Stimulated activated CD8-positive, alpha-beta memory T cell treated with anti-CD3 and anti-CD28 coated beads, Interleukin-12 subunit alpha, Interleukin-12 subunit beta, amount 100 ng/mL, for 24 hours (primary cell): ENCODE results near the gene MINDY4.

Experiments used
- DNase-seq: peaks from one replicate; pipeline ENCODE4 v3.0.0-alpha.2; 2020; ENCODE audit errors: extremely low read depth

Gene MINDY4

DNA sequence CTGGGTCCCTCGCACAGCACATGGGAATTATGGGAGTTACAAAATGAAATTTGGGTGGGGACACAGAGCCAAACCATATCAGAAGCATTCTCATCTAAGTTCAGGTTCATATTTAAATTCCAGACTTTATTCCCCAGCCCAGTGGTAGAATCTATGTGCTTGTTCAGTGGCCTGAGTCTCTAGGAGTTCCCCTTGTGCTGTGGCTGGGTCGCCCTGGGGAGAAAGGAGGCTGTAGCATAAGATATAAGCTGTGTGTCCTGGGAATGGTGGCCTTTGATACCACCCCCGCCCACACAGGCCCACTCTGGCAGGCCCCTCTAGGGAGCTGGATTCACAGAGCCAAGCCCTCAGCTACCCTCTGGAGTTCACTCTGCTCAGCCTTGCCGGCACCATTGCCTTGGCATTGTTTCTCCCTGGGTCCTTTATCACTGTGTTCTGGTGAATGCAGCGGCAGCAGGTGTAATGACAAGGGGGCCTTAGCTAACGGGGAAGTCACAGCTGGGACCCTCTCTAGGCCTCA, 64.2 kb downstream of the MINDY4 start:
- no peak for DNase-seq

DNA sequence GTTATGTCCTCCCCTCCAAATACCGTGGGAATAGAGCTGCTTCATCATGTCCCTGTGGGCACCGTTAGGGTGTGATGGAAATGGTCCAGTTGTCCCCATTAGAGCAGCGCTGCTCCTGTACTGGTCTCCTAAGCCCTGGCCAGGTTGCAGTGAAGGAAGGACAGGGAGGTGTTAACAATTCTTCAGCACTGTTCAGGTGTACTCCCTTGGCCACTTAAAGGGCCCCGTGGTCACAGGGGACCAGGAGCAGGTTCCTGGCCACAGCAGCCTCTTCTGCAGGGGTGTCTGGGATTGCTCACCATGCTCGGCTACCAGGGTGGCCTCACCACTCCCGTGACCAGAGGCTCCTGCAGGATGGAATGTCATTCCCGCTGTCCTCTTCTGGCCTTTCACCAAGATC, 65.8 kb downstream of the MINDY4 start:
- DNase-seq: no peak

GRCh38 chr7:30837581-30837980, 66.4 kb downstream of the MINDY4 start:
- no peak for DNase-seq

DNA sequence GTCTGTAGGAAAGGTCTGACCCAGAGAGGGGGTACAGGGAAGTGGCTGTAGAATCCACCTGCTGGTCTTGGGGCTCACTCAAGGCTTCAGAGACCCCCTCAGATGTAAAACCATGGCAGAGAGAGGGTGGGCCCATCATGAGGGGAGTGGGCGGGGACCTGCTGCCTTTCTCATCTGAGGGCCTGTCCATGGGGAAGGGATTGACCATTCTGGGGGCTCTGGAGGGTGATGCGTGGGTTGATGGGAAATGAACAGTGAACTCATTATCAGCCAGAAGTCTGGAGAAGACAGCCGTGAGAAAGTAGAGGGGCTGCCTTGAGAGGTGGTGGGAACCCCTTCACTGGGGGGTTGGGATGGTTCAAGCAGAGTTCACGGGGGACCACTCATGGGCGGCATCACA, 66.8 kb downstream of the MINDY4 start:
- DNase-seq: no peak

- no peak for DNase-seq
Measured at GRCh38 chr7:30840141-30841024, 69.2 kb downstream of the MINDY4 start.

DNA sequence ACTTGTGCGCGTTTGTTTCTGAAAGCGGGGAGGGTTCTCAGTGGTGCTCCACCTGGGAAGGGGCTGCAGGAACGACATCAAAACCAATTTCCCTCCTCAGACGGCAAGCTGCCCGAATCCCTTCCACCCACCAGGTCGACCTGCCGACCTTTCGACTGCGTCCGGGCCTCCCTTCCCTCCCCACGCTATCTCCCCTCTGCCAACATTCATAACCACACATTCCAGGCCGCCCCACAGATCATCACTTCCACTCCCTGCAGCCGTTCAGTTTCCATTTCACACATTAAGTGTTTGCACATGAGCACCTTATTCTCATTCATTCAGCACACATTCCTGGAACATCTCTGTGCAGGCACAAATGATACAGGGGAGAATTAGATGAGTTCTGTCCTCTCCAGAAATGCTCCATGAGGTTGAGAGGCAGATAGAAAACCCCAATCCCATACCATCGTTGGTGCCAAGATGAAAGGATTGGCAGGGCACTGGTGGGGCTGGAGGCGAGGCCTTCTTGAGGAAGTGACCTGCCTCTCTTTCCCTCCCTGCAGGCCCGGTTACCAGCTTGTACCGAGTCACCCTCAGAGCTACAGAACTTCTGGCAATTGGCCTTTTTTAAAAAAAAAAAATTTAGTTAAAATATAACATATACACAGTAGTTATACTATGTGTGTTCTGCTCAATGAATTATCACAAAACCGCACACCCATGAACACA, 70.0 kb downstream of the MINDY4 start:
- DNase-seq: no peak

DNA sequence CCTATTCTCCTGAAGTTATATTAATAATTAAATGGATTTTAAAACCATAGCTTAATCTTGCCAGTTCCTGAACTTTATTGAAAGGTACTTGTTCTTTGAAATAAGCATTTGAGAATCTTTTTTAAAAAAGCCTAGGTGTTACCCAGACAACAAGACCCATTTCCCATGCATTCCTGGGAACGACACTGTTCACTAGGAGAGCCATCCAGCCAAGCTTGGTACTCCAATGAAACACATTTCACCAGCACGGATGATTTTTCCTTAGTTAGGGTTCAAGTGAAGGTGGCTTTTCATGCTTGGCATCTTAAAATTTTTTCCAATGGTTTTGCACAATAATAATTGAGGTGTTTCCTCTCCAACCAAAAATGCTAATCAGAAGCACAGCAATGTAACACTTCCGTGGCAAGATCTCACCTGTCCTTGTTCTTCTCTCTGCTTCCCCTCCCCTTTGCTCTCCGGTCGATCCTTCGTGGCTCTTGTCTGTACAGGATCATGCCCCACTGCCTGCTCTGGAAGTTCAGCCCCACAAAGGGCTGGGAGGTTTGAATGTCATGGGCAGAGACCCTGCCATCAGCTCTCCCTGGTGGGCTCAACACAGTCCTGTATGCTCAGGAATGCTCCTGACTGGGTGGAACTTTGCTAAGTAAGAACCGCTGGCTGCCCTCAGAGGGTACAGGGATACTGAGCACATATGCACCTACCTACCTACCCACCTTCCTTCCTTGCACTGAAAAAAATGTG, 70.8 kb downstream of the MINDY4 start:
- no peak for DNase-seq

GRCh38 chr7:30842542-30843451, 71.6 kb downstream of the MINDY4 start:
- DNase-seq: no peak

- DNase-seq: no peak
Measured at GRCh38 chr7:30843741-30844482, 72.7 kb downstream of the MINDY4 start.

- DNase-seq: no peak
Measured at GRCh38 chr7:30844483-30844874, 73.3 kb downstream of the MINDY4 start.

DNA sequence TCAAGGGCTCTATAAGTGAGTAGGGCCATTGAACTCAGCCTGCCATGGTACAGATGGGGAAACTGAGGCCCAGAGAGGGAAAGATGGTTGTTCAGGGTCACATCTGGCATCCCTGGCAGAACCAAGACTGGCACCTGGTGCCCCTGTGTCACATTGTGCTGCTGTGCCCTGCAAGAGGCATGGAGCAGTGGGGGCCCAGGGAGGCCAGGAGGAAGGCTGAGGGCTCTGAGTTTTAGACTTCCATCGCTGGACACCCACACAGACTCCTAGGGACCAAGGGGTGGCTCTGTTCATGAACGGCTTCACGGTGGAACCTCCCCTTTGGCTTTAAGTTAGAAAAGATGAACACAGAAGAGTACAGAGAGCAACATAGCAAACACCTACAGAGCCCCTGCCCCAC, 73.7 kb downstream of the MINDY4 start:
- no peak for DNase-seq

DNA sequence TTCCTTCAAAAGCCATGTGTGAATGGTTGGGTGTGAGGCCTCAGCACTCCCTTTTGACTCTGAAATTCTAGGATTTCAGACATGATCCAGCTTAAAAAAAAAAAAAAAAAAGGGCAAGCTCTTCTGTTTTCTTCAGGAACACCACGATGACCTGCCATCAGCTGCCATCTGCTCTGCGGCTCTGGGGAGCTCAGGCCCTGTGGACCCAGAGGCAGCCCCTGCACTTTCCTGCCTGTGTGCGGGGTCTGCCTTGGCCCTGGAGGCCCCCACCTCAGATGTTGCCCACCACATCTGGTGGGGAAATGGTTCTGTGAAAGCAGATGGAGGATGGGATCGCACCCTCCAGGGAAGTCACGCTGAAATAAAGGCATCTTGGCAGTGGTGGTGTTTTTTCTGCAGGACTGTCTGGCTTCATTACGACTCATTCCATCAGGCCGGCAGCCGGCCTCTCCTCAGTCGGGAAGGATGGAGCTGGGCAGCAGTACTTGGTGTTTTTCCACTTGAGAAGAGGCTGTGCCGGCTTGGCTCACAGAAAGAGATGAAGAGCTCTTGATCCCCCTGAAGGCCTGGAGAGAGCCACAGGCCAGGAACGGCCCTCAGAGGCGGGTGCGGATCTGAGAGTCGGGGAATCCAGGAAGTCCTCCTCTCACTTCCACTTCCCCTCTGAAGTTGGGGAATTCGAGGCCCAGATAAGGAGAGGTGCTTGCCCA, 74.4 kb downstream of the MINDY4 start:
- no peak for DNase-seq

GRCh38 chr7:30846378-30846777, 75.2 kb downstream of the MINDY4 start:
- no peak for DNase-seq

DNA sequence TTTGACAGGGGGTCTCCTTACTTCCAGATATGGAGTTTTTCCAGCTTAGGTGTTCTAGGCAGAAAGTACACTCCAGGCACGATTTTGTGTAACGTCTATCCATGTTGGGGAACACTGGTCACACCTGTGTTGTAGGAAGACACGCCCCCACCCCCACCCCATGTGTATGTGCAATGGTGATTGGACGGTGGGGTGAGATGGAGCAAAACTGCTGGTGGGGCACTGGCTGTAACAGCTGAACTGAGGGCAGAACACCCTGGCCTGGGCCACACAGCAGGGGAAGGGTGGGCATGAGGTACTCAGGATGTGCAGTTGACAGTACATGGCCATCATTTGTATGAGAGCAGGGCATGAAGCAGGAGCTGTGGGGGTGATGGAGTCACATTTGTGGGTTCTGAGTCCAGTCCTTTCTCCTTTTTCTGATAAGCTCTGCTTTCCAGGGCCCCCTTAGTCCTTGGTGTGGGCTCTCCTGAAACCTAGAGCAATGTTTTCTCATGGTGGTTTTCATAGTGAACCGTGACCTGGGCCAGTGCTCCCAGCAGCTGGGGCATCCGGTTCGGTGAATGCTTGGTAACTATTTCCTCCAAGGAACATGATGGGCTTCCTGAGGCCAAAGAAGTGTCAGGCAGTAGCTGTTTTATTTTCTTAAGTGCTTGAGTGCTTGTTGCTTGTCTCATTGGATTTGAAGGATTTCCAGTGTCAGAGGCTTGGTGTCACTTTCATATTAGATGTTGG, 77.1 kb downstream of the MINDY4 start:
- DNase-seq: no peak

- no peak for DNase-seq
Measured at GRCh38 chr7:30849565-30849964, 78.3 kb downstream of the MINDY4 start.

GRCh38 chr7:30850426-30850825, 79.2 kb downstream of the MINDY4 start:
- DNase-seq: no peak

- DNase-seq: no peak
Measured at GRCh38 chr7:30851651-30852307, 80.6 kb downstream of the MINDY4 start.

- DNase-seq: no peak
Measured at GRCh38 chr7:30852308-30852684, 81.1 kb downstream of the MINDY4 start.
